Gastrocnemius medialis (tissue), 4 donors: ENCODE data around the gene RGS7BP. TPM values are rescaled to one million over a fixed set of nuclear protein-coding genes. Genes with fewer than 3 reads are reported as not detected.

ENCODE experiments used
- ATAC-seq, 2 donors: fragments of 150-250 bp; one replicate each; pipeline ENCODE4 v1.9.1; 2016
- DNase-seq, 2 donors: peaks; one replicate each; pipeline ENCODE4 v3.0.0-alpha.2; 2019
- H3K27ac ChIP-seq, 4 donors: fragments of 200-600 bp; sonication (generic); 1 replicate in 1 of 4; 2 replicates in 3 of 4; pipeline ENCODE4 v1.5.1; 2016 to 2018; ENCODE audit warnings: mild to moderate bottlenecking in 2 of 4, moderate library complexity in 1 of 4
- H3K27me3 ChIP-seq, 3 donors: fragments of 200-600 bp; sonication (generic) in 2 of 3; 1 replicate in 1 of 3; 2 replicates in 2 of 3; pipeline versions ENCODE4 v1.5.1 to v1.6.0; 2016 to 2019; ENCODE audit warnings: mild to moderate bottlenecking in 1 of 3, moderate library complexity in 1 of 3
- H3K36me3 ChIP-seq, 2 donors: fragments of 200-600 bp; sonication (generic) in 1 of 2; one replicate each; pipeline ENCODE4 v1.5.1; 2017 to 2018
- H3K4me1 ChIP-seq, 2 donors: fragments of 200-600 bp; sonication (generic) in 1 of 2; one replicate each; pipeline ENCODE4 v1.5.1; 2016 to 2017; ENCODE audit warnings: mild to moderate bottlenecking in 2 of 2
- H3K4me3 ChIP-seq, 4 donors: fragments of 200-600 bp; sonication (generic) in 3 of 4; 1 replicate in 1 of 4; 2 replicates in 3 of 4; pipeline ENCODE4 v1.5.1; 2016 to 2019; ENCODE audit warnings: mild to moderate bottlenecking in 2 of 4
- H3K9me3 ChIP-seq, 3 donors: fragments of 200-600 bp; sonication (generic) in 2 of 3; 1 replicate in 1 of 3; 2 replicates in 2 of 3; pipeline ENCODE4 v1.5.1; 2016 to 2019
- POLR2A ChIP-seq, 2 donors: fragments of 450-650 bp; IDR thresholded peaks; one replicate each; pipeline ENCODE4 v1.6.1; 2017; ENCODE audit warnings: antibody characterized with exemption in 2 of 2, mild to moderate bottlenecking in 2 of 2, moderate library complexity in 2 of 2
- in situ Hi-C, 4 donors: fragments of 200-750 bp; cut with MboI; loops; one replicate each; pipeline versions ENCODE4 v1.15.0 to v1.8.0; 2017; ENCODE audit warnings: low sequenced_read_pairs in 4 of 4
- intact Hi-C: fragments of 100-400 bp; cut with DNase I; formaldehyde crosslinking; loops from one replicate; pipeline ENCODE4 v1.15.1; 2023; ENCODE audit warnings: low total_unique reads
- total RNA-seq, 4 donors: library from RNA; depleted of rRNA; stranded (reverse); fragments of >200 nt; gene quantifications; one replicate each; pipeline versions ENCODE4 v1.1.0 to v1.2.3, GENCODE V29; 2016
- TF ChIP-seq, protein P1 (sequence below), 5 experiments: fragments of 450-650 bp in 3 of 5; fragments of 200-600 bp in 2 of 5; sonication (generic) in 2 of 5; IDR thresholded peaks in 4 of 5; conservative IDR thresholded peaks in 1 of 5; 1 replicate in 4 of 5; 2 replicates in 1 of 5; pipeline ENCODE4 v1.5.1; 2016 to 2019; ENCODE audit warnings: antibody characterized with exemption in 5 of 5, mild to moderate bottlenecking in 3 of 5, moderate library complexity in 3 of 5

RGS7BP gene
- total RNA-seq, 4 donors from 2014 or later = 0.10 to 0.86 (median 0.47) TPM

GRCh38 chr5:64526734-64527439, 21.1 kb downstream of the RGS7BP start:
- Histone ChIP-seq H3K9me3 (no peaks in the 10 kb centered on the region), H3K36me3 (no peaks in the 10 kb centered on the region), H3K27me3 (no peaks in the 10 kb centered on the region), H3K4me3 (no peak overlapping the region), H3K27ac (no peak overlapping the region), H3K4me1 (no peaks in the 10 kb centered on the region)
- in situ Hi-C loops (no loop called here), intact Hi-C loops (no loop called here)
- TF ChIP-seq, protein P1, sequence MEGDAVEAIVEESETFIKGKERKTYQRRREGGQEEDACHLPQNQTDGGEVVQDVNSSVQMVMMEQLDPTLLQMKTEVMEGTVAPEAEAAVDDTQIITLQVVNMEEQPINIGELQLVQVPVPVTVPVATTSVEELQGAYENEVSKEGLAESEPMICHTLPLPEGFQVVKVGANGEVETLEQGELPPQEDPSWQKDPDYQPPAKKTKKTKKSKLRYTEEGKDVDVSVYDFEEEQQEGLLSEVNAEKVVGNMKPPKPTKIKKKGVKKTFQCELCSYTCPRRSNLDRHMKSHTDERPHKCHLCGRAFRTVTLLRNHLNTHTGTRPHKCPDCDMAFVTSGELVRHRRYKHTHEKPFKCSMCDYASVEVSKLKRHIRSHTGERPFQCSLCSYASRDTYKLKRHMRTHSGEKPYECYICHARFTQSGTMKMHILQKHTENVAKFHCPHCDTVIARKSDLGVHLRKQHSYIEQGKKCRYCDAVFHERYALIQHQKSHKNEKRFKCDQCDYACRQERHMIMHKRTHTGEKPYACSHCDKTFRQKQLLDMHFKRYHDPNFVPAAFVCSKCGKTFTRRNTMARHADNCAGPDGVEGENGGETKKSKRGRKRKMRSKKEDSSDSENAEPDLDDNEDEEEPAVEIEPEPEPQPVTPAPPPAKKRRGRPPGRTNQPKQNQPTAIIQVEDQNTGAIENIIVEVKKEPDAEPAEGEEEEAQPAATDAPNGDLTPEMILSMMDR (IDR thresholded peaks at IDR 0.05 in 4 of 5, conservative IDR thresholded peaks at IDR 0.05 in 1 of 5) = no peak
- TF ChIP-seq POLR2A (IDR thresholded peaks at IDR 0.05) = no peak
- DNase-seq (no peak), ATAC-seq (no peak)

GRCh38 chr5:64530076-64530475, 24.3 kb downstream of the RGS7BP start:
- TF ChIP-seq, protein P1 (IDR thresholded peaks at IDR 0.05 in 4 of 5, conservative IDR thresholded peaks at IDR 0.05 in 1 of 5) = no peak
- no peak for TF ChIP-seq POLR2A (IDR thresholded peaks at IDR 0.05)
- ATAC-seq (no peak), DNase-seq (no peak)
- intact Hi-C loops = no loop called here
- Histone ChIP-seq H3K4me3 (no peak overlapping the region), H3K27ac (no peak overlapping the region), H3K9me3 (no peaks in the 10 kb centered on the region), H3K36me3 (no peaks in the 10 kb centered on the region), H3K4me1 (no peaks in the 10 kb centered on the region), H3K27me3 (no peaks in the 10 kb centered on the region)
- in situ Hi-C loops = no loop called here

GRCh38 chr5:64532212-64532611, 26.4 kb downstream of the RGS7BP start:
- no peaks in the 10 kb centered on the region for H3K4me1 ChIP-seq
- intact Hi-C loops (no loop called here), in situ Hi-C loops (no loop called here)
- ATAC-seq = no peak
- no peaks in the 10 kb centered on the region for H3K27me3 ChIP-seq
- no peak for TF ChIP-seq POLR2A (IDR thresholded peaks at IDR 0.05)
- TF ChIP-seq, protein P1 (IDR thresholded peaks at IDR 0.05 in 4 of 5, conservative IDR thresholded peaks at IDR 0.05 in 1 of 5) = no peak
- H3K9me3 ChIP-seq = no peaks in the 10 kb centered on the region
- H3K27ac ChIP-seq = no peak overlapping the region
- no peaks in the 10 kb centered on the region for H3K36me3 ChIP-seq
- no peak for DNase-seq
- no peak overlapping the region for H3K4me3 ChIP-seq

GRCh38 chr5:64532657-64533056, 26.8 kb downstream of the RGS7BP start:
- no peak for ATAC-seq
- H3K4me3 ChIP-seq = no peak overlapping the region
- DNase-seq = no peak
- no peak overlapping the region for H3K27ac ChIP-seq
- no peaks in the 10 kb centered on the region for H3K36me3 ChIP-seq
- in situ Hi-C loops = no loop called here
- intact Hi-C loops = no loop called here
- no peaks in the 10 kb centered on the region for H3K27me3 ChIP-seq
- no peaks in the 10 kb centered on the region for H3K4me1 ChIP-seq
- H3K9me3 ChIP-seq = no peaks in the 10 kb centered on the region
- TF ChIP-seq POLR2A (IDR thresholded peaks at IDR 0.05) = no peak
- TF ChIP-seq, protein P1 (IDR thresholded peaks at IDR 0.05 in 4 of 5, conservative IDR thresholded peaks at IDR 0.05 in 1 of 5) = no peak

DNA sequence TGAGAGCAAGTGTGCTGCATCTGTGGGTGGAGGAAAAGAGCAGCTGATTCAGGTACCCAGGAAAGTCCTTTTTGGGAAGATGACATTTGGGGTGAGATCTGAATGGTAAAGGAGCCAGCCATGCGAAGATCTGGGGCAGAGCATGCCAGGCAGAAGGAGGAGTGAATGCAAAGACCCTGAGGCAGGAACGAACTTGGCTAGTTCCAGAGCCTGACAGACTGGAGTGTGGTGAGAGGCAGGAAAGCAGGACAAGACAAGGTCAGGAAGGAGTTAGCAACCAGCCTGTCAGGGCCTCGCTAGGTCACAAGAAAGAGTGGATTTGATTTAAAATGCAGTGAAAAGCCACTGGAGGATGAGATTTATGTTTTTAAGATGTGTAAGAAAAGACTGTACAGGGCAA, 28.2 kb downstream of the RGS7BP start:
- no peaks in the 10 kb centered on the region for H3K27me3 ChIP-seq
- H3K27ac ChIP-seq = no peak overlapping the region
- no peak overlapping the region for H3K4me3 ChIP-seq
- H3K4me1 ChIP-seq = no peaks in the 10 kb centered on the region
- DNase-seq = no peak
- no peak for TF ChIP-seq POLR2A (IDR thresholded peaks at IDR 0.05)
- TF ChIP-seq, protein P1 (IDR thresholded peaks at IDR 0.05 in 4 of 5, conservative IDR thresholded peaks at IDR 0.05 in 1 of 5) = no peak
- no peaks in the 10 kb centered on the region for H3K36me3 ChIP-seq
- no peak for ATAC-seq
- intact Hi-C loops (no loop called here), in situ Hi-C loops (no loop called here)
- no peaks in the 10 kb centered on the region for H3K9me3 ChIP-seq
